Endothelial cell of umbilical vein (primary cell): Measurements from ENCODE around the gene ZNF181.

Experiments
- CTCF ChIP-seq, 2 donors: IDR thresholded peaks; 1 replicate in 1 of 2; 2 replicates in 1 of 2; pipeline ENCODE4 v1.5.1; 2011; ENCODE audit warnings: low read length in 2 of 2, mild to moderate bottlenecking in 2 of 2, moderate library complexity in 2 of 2, control low read depth in 1 of 2, inconsistent platforms in 1 of 2, low read depth in 1 of 2; ENCODE audit not compliant: insufficient read depth in 1 of 2; ENCODE audit errors: extremely low read depth in 1 of 2
- EZH2 ChIP-seq: IDR thresholded peaks from 2 replicates; pipeline ENCODE4 v1.6.1; 2012; ENCODE audit warnings: borderline replicate concordance, low read depth, mild to moderate bottlenecking, moderate library complexity, low read length, inconsistent platforms; ENCODE audit not compliant: severe bottlenecking
- JUN ChIP-seq: IDR thresholded peaks from 2 replicates; pipeline ENCODE4 v1.6.1; 2011; ENCODE audit warnings: borderline replicate concordance, low read depth; ENCODE audit not compliant: insufficient read length, insufficient read depth
- MAX ChIP-seq: IDR thresholded peaks from 2 replicates; pipeline ENCODE4 v1.6.1; 2011; ENCODE audit not compliant: insufficient read depth, insufficient read length
- MYC ChIP-seq: IDR thresholded peaks from one replicate; pipeline ENCODE4 v1.6.1; 2011; ENCODE audit warnings: mild to moderate bottlenecking, low read depth, low read length
- POLR2A ChIP-seq: IDR thresholded peaks from 2 replicates; pipeline ENCODE4 v1.6.1; 2012; ENCODE audit warnings: low read depth, mild to moderate bottlenecking, control low read depth, low read length
- POLR2AphosphoS5 ChIP-seq: IDR thresholded peaks from 2 replicates; pipeline ENCODE4 v1.6.1; 2012; ENCODE audit warnings: low read depth, mild to moderate bottlenecking, control low read depth, low read length, moderate library complexity; ENCODE audit not compliant: insufficient read depth

- TF ChIP-seq MAX, result no peak
- TF ChIP-seq POLR2AphosphoS5, result peak; percentile 65
- peak; percentile 71 for TF ChIP-seq POLR2A
- TF ChIP-seq CTCF (IDR thresholded peaks at IDR 0.05; ENCODE audit: extremely low read depth in 1 of 2, insufficient read depth in 1 of 2, low read depth in 1 of 2, low read length in 2 of 2), result no peak
- no peak for TF ChIP-seq EZH2
- TF ChIP-seq MYC, result no peak
- TF ChIP-seq JUN, result no peak
Measured at GRCh38 chr19:34772697-34773554, 38.9 kb downstream of the ZNF181 start, which contains the start of gene ZNF599.
